Astrocyte (in vitro differentiated cells and primary cell): ENCODE measurements around the gene MYH9. TPM values are rescaled to one million over a fixed set of nuclear protein-coding genes. Genes with fewer than 3 reads are reported as not detected.
A peak's percentile ranks its signal among the peaks of the same experiment; 100 is the strongest.

Source experiments
- DNase-seq: peaks from one replicate; pipeline ENCODE4 v3.0.0-alpha.2; 2010; ENCODE audit warnings: low read depth
- FAIRE-seq: peaks from 2 replicates; lab custom pipeline; 2011; peaks lifted over from hg19 to GRCh38; lab: Jason Lieb, UNC
- H2AFZ ChIP-seq: 2 replicates; pipeline ENCODE4 v1.6.0; 2012; ENCODE audit warnings: low read depth, low read length, inconsistent platforms
- H3K27ac ChIP-seq: 2 replicates; pipeline ENCODE4 v1.5.1; 2011; ENCODE audit warnings: low read depth, low read length, inconsistent platforms
- H3K27me3 ChIP-seq: 2 replicates; pipeline ENCODE4 v1.6.0; 2011; ENCODE audit warnings: low read length, inconsistent platforms; ENCODE audit not compliant: insufficient read depth
- H3K36me3 ChIP-seq: 2 replicates; pipeline ENCODE4 v1.5.1; 2011; ENCODE audit warnings: low read length, inconsistent platforms; ENCODE audit not compliant: insufficient read depth
- H3K4me1 ChIP-seq: 2 replicates; pipeline ENCODE4 v1.5.1; 2011; ENCODE audit warnings: low read length, inconsistent platforms; ENCODE audit not compliant: insufficient read depth
- H3K4me2 ChIP-seq: 2 replicates; pipeline ENCODE4 v1.6.0; 2012; ENCODE audit warnings: low read length, inconsistent platforms
- H3K4me3 ChIP-seq: 2 replicates; pipeline ENCODE4 v1.5.1; 2011; ENCODE audit warnings: low read depth, mild to moderate bottlenecking, low read length, inconsistent platforms; ENCODE audit not compliant: insufficient read depth
- H3K79me2 ChIP-seq: 2 replicates; pipeline ENCODE4 v1.6.0; 2012; ENCODE audit warnings: mild to moderate bottlenecking, low read length, inconsistent platforms; ENCODE audit not compliant: insufficient read depth
- H3K9ac ChIP-seq: 2 replicates; pipeline ENCODE4 v1.6.0; 2012; ENCODE audit warnings: mild to moderate bottlenecking, low read length, inconsistent platforms
- H3K9me3 ChIP-seq: 2 replicates; pipeline ENCODE4 v1.5.1; 2012; ENCODE audit warnings: low read depth, mild to moderate bottlenecking, low read length, inconsistent platforms; ENCODE audit not compliant: insufficient read depth
- H4K20me1 ChIP-seq: 2 replicates; pipeline ENCODE4 v1.6.0; 2012; ENCODE audit warnings: low read length, inconsistent platforms; ENCODE audit not compliant: insufficient read depth
- H3K27ac Mint-ChIP-seq: one replicate; pipeline ENCODE4 v1.8.0; 2021; ENCODE audit warnings: mild to moderate bottlenecking, mixed read lengths; ENCODE audit not compliant: unreplicated experiment
- H3K27me3 Mint-ChIP-seq: one replicate; pipeline ENCODE4 v1.8.0; 2021; ENCODE audit warnings: low read depth, mixed read lengths; ENCODE audit not compliant: unreplicated experiment
- H3K36me3 Mint-ChIP-seq: one replicate; pipeline ENCODE4 v1.8.0; 2021; ENCODE audit warnings: low read depth, mixed read lengths; ENCODE audit not compliant: unreplicated experiment
- H3K4me1 Mint-ChIP-seq: one replicate; pipeline ENCODE4 v1.8.0; 2021; ENCODE audit warnings: low read depth, mixed read lengths; ENCODE audit not compliant: unreplicated experiment
- H3K4me3 Mint-ChIP-seq: one replicate; pipeline ENCODE4 v1.8.0; 2021; ENCODE audit warnings: mild to moderate bottlenecking, moderate library complexity, mixed read lengths; ENCODE audit not compliant: unreplicated experiment
- H3K9me3 Mint-ChIP-seq: one replicate; pipeline ENCODE4 v1.8.0; 2021; ENCODE audit warnings: mild to moderate bottlenecking, mixed read lengths; ENCODE audit not compliant: unreplicated experiment
- EZH2 ChIP-seq: IDR thresholded peaks from 2 replicates; pipeline ENCODE4 v1.6.1; 2012; ENCODE audit warnings: mild to moderate bottlenecking, low read length, inconsistent platforms; ENCODE audit not compliant: insufficient read depth
- total RNA-seq: library from RNA; stranded (reverse); gene quantifications from 2 replicates; pipeline ENCODE4 v1.2.1, GENCODE V29; 2021
- TF ChIP-seq, protein P1 (sequence below): IDR thresholded peaks from 2 replicates; pipeline ENCODE4 v1.5.1; 2011; ENCODE audit warnings: low read depth, mild to moderate bottlenecking, inconsistent platforms, low read length, moderate library complexity; ENCODE audit not compliant: insufficient read depth

The MYH9 gene
- total RNA-seq, 1 donor from 2014 or later, result 2,278 TPM

DNA sequence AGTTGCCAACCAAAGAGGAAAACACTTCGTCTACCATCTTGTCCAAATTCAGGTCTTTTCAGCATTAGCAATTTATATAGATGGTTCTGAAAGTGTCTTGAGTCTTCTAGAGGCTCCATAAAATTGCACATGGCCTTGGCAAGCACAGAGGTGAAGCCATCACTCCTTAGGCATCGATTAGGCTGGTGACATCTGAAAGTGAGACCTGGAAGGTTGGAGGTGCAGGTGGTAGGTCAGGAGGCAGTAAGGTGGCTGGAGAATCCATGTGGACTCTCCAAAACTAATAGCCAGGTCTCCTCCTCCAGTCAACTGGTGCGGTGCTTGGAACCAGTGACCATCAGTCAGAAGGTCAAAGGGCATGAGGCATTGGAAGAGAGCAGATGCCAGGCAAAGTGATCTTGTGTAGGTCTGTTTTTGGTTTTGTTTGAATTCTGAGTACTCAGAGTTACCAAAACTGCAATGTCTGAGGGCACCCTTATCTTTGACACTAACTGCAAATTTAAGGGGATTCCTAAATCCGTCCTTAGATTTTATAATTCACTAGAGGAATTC is 141.9 kb downstream of the MYH9 start:
- DNase-seq, result no peak
- no peak overlapping the region for H3K27ac Mint-ChIP-seq
- no peak overlapping the region for H3K27ac ChIP-seq
- no peaks in the 10 kb centered on the region for H3K9me3 ChIP-seq
- no peak overlapping the region for H3K4me3 ChIP-seq
- H3K9me3 Mint-ChIP-seq, result peaks cover 7% of the 10 kb centered on the region
- TF ChIP-seq EZH2, result no peak
- TF ChIP-seq, protein P1, sequence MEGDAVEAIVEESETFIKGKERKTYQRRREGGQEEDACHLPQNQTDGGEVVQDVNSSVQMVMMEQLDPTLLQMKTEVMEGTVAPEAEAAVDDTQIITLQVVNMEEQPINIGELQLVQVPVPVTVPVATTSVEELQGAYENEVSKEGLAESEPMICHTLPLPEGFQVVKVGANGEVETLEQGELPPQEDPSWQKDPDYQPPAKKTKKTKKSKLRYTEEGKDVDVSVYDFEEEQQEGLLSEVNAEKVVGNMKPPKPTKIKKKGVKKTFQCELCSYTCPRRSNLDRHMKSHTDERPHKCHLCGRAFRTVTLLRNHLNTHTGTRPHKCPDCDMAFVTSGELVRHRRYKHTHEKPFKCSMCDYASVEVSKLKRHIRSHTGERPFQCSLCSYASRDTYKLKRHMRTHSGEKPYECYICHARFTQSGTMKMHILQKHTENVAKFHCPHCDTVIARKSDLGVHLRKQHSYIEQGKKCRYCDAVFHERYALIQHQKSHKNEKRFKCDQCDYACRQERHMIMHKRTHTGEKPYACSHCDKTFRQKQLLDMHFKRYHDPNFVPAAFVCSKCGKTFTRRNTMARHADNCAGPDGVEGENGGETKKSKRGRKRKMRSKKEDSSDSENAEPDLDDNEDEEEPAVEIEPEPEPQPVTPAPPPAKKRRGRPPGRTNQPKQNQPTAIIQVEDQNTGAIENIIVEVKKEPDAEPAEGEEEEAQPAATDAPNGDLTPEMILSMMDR, result no peak
- no peak overlapping the region for H3K4me3 Mint-ChIP-seq
- no peak for FAIRE-seq
- H3K9ac ChIP-seq, result no peak overlapping the region
- peaks cover 6% of the 10 kb centered on the region for H3K36me3 Mint-ChIP-seq
- H3K4me1 ChIP-seq, result no peaks in the 10 kb centered on the region
- no peaks in the 10 kb centered on the region for H3K36me3 ChIP-seq
- H2AFZ ChIP-seq, result no peak overlapping the region
- no peaks in the 10 kb centered on the region for H4K20me1 ChIP-seq
- no peaks in the 10 kb centered on the region for H3K27me3 Mint-ChIP-seq
- H3K27me3 ChIP-seq, result no peaks in the 10 kb centered on the region
- H3K4me1 Mint-ChIP-seq, result no peaks in the 10 kb centered on the region
- H3K79me2 ChIP-seq, result no peaks in the 10 kb centered on the region
- no peak overlapping the region for H3K4me2 ChIP-seq

DNA sequence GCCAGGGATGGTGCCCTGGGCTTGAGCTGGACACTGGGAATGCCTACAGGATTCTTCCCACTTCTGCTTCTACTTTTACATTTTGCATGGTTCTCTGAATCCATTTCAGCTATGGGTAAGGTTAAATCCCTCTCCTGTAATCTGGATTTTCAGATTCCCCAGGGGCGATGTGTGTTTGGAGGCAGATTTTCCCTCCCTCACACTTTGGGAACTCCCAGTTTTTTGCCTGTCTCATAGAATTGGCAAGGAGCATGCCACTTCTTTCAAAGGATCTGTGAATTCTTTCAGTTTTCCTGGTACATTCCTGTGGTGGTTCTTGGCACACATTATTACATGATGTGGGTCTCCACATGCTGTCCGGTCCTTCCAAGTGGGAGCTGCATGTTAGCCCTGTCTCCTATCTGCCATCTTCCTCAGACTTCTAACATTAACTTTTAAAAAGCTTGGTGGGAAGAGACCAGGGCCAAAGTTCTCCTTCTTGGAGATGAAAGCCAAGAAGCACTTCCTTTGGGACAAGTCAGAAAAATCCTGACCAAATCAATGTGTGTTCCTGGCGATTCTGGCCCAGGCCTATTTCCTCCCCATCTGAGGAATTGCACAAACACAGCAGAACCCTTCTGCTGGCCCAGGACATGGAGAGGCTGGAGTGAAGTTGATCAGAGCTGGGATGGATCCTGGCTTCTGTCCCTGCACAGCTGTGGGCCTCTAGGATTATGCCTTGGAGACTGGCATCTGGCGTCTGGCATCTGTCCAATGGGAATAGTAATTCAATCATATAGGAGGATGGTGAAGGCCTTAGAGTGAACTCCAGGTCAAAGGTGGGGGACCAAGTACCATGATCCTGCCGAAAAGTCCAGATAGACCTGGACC is 143.0 kb downstream of the MYH9 start:
- peak; percentile 75 for FAIRE-seq
- Mint-ChIP-seq H3K36me3 (peaks cover 3% of the 10 kb centered on the region), H3K4me3 (peak overlapping the region; percentile 54), H3K27me3 (no peaks in the 10 kb centered on the region), H3K4me1 (peaks cover 6% of the 10 kb centered on the region), H3K27ac (peak overlapping the region; percentile 12), H3K9me3 (peaks cover 7% of the 10 kb centered on the region)
- Histone ChIP-seq H3K9me3 (no peaks in the 10 kb centered on the region), H4K20me1 (no peaks in the 10 kb centered on the region), H3K4me2 (no peak overlapping the region), H3K27ac (no peak overlapping the region), H3K9ac (no peak overlapping the region), H2AFZ (no peak overlapping the region), H3K4me1 (peaks cover 3% of the 10 kb centered on the region), H3K36me3 (no peaks in the 10 kb centered on the region), H3K79me2 (no peaks in the 10 kb centered on the region), H3K27me3 (no peaks in the 10 kb centered on the region), H3K4me3 (no peak overlapping the region)
- no peak for TF ChIP-seq EZH2
- TF ChIP-seq, protein P1, result no peak
- DNase-seq, result peak; percentile 66

DNA sequence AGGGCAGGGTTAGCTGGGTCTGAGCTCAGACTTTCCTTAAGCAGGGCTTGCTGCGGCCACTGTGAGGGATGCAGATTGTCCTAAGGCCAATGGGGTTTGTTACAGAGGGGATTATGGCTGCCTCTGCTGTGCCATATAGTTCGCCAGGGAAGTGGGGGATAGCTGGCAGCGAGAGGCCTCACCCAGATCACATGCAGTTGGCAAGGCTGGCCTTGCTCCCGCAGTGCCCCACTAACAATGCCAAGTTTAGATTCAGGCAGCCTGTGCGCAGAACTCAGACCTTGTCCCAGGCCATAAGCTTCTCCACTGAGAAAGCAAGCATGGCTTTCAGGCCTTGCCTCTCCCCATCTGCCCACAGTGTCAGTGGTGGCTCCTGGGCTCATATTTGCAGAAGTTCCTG is 143.8 kb downstream of the MYH9 start:
- no peak overlapping the region for H3K27ac Mint-ChIP-seq
- no peak for DNase-seq
- Histone ChIP-seq H3K79me2 (no peaks in the 10 kb centered on the region), H2AFZ (no peak overlapping the region), H3K4me3 (no peak overlapping the region), H3K36me3 (no peaks in the 10 kb centered on the region), H3K9me3 (no peaks in the 10 kb centered on the region), H4K20me1 (no peaks in the 10 kb centered on the region), H3K4me1 (peaks cover 7% of the 10 kb centered on the region), H3K9ac (no peak overlapping the region), H3K4me2 (no peak overlapping the region), H3K27ac (no peak overlapping the region), H3K27me3 (no peaks in the 10 kb centered on the region)
- FAIRE-seq, result no peak
- peaks cover 13% of the 10 kb centered on the region for H3K4me1 Mint-ChIP-seq
- H3K4me3 Mint-ChIP-seq, result no peak overlapping the region
- no peaks in the 10 kb centered on the region for H3K27me3 Mint-ChIP-seq
- peaks cover 3% of the 10 kb centered on the region for H3K36me3 Mint-ChIP-seq
- TF ChIP-seq EZH2, result no peak
- TF ChIP-seq, protein P1, result no peak
- peaks cover 7% of the 10 kb centered on the region for H3K9me3 Mint-ChIP-seq
